ENCODE results near the gene DCUN1D5.
"Not testable (repeated sequence)": the region's sequence is repeated elsewhere in the genome, so short reads cannot be mapped to it uniquely, and the experiment has no call there.

DCUN1D5 gene

DNA sequence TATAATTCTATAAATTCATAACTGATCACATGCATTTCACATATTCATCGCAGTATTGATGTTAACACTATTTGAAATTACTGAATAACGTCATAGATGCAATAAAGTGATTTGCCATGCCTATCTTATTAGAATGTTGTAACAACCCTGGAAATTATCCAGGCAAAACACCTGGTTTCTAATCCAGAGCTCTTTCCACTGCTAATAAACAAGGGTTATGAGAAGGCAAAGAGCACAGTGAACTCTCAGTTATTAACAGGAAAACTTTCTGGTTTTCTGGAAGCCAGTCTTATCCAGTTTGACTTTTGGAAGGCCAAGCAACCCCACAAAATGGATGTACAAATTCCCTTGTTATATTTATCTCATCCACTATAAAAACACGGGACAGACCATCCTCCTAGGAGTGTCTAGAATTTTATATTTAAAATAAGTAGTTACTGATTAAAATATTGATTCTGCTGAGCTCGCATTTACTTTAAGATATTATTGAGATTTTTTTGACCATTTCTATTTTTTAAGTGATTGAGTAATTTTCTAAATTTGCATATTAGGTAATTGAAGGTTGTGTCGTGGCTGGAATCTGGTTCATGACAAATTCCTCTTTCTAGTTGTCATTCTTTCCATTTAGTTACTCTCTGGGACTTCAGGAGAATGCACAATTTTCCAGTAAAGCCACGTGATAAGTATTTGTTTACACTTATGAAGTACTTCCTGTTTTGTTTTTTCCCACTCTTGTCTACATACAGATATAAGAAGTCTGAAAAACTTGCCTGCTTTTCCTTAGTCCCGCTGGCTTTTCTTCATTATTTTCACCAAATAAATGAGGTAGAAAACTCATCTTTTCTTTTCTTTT, 47.9 kb downstream of the DCUN1D5 start:
- Mint-ChIP-seq H3K27me3 (peaks cover 5 to 10% of the 10 kb centered on the region in 2 donors), H3K4me3 (no peak overlapping the region), H3K4me1 (no peaks in the 10 kb centered on the region), H3K9me3 (no peaks in the 10 kb centered on the region), H3K36me3 (no peaks in the 10 kb centered on the region), H3K27ac (no peak overlapping the region)
- no peak for DNase-seq
- no peak for ATAC-seq (replicated peaks)

DNA sequence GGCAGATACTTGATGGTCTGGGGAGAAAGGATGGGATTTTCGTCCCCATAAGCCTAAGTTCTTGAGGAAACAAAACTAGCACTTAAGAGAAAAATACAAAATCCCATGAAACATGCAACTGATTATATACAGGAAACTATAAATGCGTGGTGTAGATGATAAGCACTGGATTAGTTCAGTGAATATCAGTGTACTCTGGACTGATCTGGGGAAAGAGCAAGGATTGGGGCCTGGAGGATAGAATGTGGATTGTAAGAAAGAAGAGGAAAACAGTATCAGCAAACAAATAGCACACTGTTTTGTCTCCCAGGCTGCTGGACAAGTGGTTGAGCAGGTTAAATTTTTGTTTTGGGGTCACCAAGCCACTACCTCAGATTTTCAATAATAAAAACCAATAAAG, 49.8 kb downstream of the DCUN1D5 start:
- H3K27me3 Mint-ChIP-seq, result peaks cover 5 to 10% of the 10 kb centered on the region in 2 donors
- DNase-seq, result no peak
- H3K9me3 Mint-ChIP-seq, result no peaks in the 10 kb centered on the region
- H3K4me1 Mint-ChIP-seq, result no peaks in the 10 kb centered on the region
- no peak for ATAC-seq (replicated peaks)
- no peaks in the 10 kb centered on the region for H3K36me3 Mint-ChIP-seq
- no peak overlapping the region for H3K27ac Mint-ChIP-seq
- no peak overlapping the region for H3K4me3 Mint-ChIP-seq

- DNase-seq, result peak; percentile 27
- Mint-ChIP-seq H3K36me3 (no peaks in the 10 kb centered on the region), H3K9me3 (no peaks in the 10 kb centered on the region), H3K4me1 (peaks cover 6 to 7% of the 10 kb centered on the region in 2 donors), H3K4me3 (no peak overlapping the region), H3K27me3 (no peaks in the 10 kb centered on the region), H3K27ac (peak overlapping the region; percentile 75)
- ATAC-seq (replicated peaks), result peak; percentile 82 to 90
Measured at GRCh38 chr11:103035791-103036434, 56.0 kb downstream of the DCUN1D5 start.

- Mint-ChIP-seq H3K9me3 (no peaks in the 10 kb centered on the region), H3K4me1 (peaks cover 6 to 7% of the 10 kb centered on the region in 2 donors), H3K27me3 (no peaks in the 10 kb centered on the region), H3K36me3 (no peaks in the 10 kb centered on the region), H3K27ac (no peak overlapping the region), H3K4me3 (no peak overlapping the region)
- DNase-seq, result no peak
- no peak for ATAC-seq (replicated peaks)
Measured at GRCh38 chr11:103035216-103035615, 56.7 kb downstream of the DCUN1D5 start.

DNA sequence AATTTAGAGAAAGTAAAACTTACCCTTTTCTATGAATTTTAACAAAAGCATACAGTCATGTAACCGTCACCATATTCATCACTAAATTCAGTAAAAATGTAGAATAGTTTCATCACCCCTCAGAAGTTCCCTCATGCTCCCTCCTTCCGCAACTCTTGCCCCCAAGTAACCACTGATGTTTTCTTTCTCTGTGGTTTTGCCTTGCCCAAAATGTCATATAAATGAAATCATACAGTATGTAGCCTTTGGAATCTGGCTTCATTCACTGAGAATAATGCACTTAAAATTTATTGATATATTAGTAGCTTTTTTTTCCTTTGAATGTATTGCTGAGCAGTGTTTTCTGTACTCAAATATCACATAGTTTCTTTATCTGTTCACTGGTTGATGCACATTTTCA, 60.1 kb downstream of the DCUN1D5 start:
- Mint-ChIP-seq H3K4me1 (peaks cover 11 to 12% of the 10 kb centered on the region in 2 donors), H3K4me3 (no peak overlapping the region), H3K27me3 (peaks cover 4 to 11% of the 10 kb centered on the region in 2 donors), H3K27ac (no peak overlapping the region), H3K9me3 (no peaks in the 10 kb centered on the region), H3K36me3 (no peaks in the 10 kb centered on the region)
- no peak for ATAC-seq (replicated peaks)
- no peak for DNase-seq

GRCh38 chr11:103029401-103029800, 62.6 kb downstream of the DCUN1D5 start:
- no peak for ATAC-seq (replicated peaks)
- no peak for DNase-seq
- H3K27ac Mint-ChIP-seq, result no peak overlapping the region
- H3K4me3 Mint-ChIP-seq, result no peak overlapping the region
- peaks cover 4 to 6% of the 10 kb centered on the region in 2 donors for H3K4me1 Mint-ChIP-seq
- peaks cover 4 to 11% of the 10 kb centered on the region in 2 donors for H3K27me3 Mint-ChIP-seq
- no peaks in the 10 kb centered on the region for H3K9me3 Mint-ChIP-seq
- H3K36me3 Mint-ChIP-seq, result no peaks in the 10 kb centered on the region

DNA sequence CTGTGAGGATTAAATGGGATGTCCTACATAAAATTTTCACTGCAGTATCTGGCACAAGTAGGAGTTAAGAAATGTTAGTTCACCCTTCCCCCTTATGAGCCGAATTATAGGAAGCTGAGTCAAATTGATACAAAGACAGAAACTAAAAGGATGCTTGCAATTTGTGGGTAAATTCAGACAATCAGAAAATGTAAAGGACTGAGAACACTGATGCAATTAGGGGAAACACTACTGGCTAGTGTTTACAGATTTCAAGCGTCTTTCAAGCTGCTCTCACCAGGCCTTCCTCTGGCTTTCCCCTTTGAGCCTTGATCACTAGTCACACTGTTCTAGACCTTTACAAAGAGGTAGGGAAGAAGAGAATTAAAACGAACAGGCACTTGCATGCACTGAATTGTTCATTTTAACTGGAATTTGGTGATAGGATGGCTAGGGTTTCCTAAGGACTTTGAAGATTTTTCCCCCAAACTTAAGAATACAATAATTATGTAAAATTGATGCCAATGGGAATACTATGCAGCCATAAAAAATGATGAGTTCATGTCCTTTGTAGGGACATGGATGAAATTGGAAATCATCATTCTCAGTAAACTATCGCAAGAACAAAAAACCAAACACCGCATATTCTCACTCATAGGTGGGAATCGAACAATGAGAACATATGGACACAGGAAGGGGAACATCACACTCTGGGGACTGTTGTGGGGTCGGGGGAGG, 63.5 kb downstream of the DCUN1D5 start:
- H3K4me3 Mint-ChIP-seq, H3K9me3 Mint-ChIP-seq, H3K27ac Mint-ChIP-seq, H3K4me1 Mint-ChIP-seq, DNase-seq, H3K36me3 Mint-ChIP-seq: not testable (repeated sequence)
- ATAC-seq (replicated peaks), result peak; percentile 84 to 99
- H3K27me3 Mint-ChIP-seq, result peaks cover 4 to 11% of the 10 kb centered on the region in 2 donors

- Mint-ChIP-seq H3K9me3 (peaks cover 0 to 1% of the 10 kb centered on the region in 2 donors), H3K4me1 (peaks cover 4 to 6% of the 10 kb centered on the region in 2 donors), H3K27ac (no peak overlapping the region), H3K4me3 (no peak overlapping the region), H3K36me3 (no peaks in the 10 kb centered on the region), H3K27me3 (peaks cover 10 to 19% of the 10 kb centered on the region in 2 donors)
- DNase-seq (no peak), ATAC-seq (replicated peaks) (no peak)
Measured at GRCh38 chr11:103024086-103024485, 67.9 kb downstream of the DCUN1D5 start.

DNA sequence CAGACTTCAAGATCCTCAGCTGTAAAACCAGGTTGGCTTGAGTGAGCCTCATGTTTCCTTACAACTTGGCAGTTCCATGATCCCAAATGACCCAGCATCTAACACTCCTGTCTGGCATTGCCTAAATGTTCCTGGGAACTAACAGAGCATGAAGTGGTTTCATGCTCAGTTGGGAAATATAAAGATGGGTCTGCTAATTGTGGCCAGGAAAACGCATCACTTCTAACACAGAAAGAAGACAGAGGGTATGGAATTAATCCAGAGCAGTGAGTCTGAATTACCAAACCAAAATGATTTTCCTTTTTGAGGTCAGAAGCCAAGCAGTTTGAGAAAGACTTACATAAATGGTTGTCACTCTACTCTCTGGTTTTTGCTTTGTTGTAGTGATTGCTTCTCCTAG, 75.9 kb downstream of the DCUN1D5 start:
- Mint-ChIP-seq H3K36me3 (no peaks in the 10 kb centered on the region), H3K4me1 (no peaks in the 10 kb centered on the region), H3K9me3 (peaks cover 0 to 4% of the 10 kb centered on the region in 2 donors), H3K27ac (no peak overlapping the region), H3K4me3 (no peak overlapping the region), H3K27me3 (peaks cover 17 to 18% of the 10 kb centered on the region in 2 donors)
- ATAC-seq (replicated peaks), result no peak
- no peak for DNase-seq

DNA sequence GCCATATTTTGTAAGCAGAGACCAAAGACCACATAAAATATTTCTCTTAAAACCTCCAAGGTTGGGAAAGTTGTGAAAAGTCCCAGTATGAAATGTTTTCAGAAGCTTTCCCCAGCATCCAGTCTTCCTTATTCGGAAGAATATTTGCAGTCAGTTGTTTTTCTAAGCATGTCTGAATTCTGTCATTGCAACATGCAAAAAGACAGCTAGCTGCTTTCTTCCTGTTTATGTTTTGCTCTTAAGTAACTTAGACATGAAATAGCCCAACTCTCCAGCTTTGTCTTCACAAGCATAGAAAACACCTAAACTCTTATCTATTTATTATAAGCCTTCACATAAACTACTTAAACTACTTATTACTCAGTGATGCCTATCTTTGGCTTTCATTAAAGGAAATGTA, 78.5 kb downstream of the DCUN1D5 start:
- ATAC-seq (replicated peaks) (no peak), DNase-seq (no peak)
- Mint-ChIP-seq H3K4me3 (no peak overlapping the region), H3K27ac (no peak overlapping the region), H3K27me3 (peaks cover 15 to 16% of the 10 kb centered on the region in 2 donors), H3K9me3 (peaks cover 8 to 13% of the 10 kb centered on the region in 2 donors), H3K36me3 (peaks cover 2 to 3% of the 10 kb centered on the region in 2 donors), H3K4me1 (no peaks in the 10 kb centered on the region)

Measured in stimulated activated naive B cell treated with anti-CD40 and anti-IgM and Interleukin-4, amounts not matched to agents 10 μg/mL and 1 μg/mL and 100 μg/mL, for 72 hours (primary cell).